Measurements from ENCODE around the gene ANKH.

ANKH gene

DNA sequence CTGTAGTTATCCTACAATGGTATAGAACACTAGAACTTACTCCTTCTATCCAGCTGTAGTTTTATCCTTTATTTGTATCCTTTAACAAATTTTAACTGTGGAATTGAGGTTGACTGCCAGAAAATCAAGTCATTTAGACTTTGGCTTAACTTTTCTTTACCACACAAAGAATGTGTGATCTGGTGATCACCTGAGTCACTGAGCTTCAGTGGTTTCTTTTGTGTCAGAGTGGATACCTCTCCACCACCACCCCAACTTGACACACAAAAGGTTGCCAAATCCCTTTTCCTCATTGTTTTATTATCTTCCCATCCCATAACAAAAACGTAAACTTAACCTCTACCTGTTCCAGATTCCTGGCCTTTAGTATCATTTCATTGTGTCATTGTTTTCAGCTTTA, 201.6 kb downstream of the ANKH start:
- Histone ChIP-seq H3K36me3 (ENCODE audit: control insufficient read depth, low read length) (peaks cover 54% of the 10 kb centered on the region), H4K20me1 (ENCODE audit: control insufficient read depth, insufficient read depth, low read depth, low read length) (peaks cover 53% of the 10 kb centered on the region), H3K9me3 (ENCODE audit: control insufficient read depth, insufficient read depth, low read length) (no peaks in the 10 kb centered on the region), H3K27me3 (ENCODE audit: control insufficient read depth, low read length) (no peaks in the 10 kb centered on the region), H3K4me1 (ENCODE audit: control insufficient read depth, low read length) (peaks cover 97% of the 10 kb centered on the region), H3K79me2 (ENCODE audit: control insufficient read depth, low read length) (peaks cover 100% of the 10 kb centered on the region), H3K27ac (ENCODE audit: low read depth, low read length) (no peak overlapping the region), H3F3A (ENCODE audit: control insufficient read depth, insufficient read depth) (peaks cover 23% of the 10 kb centered on the region; the same call in 1 of the 2 replicates), H3K4me2 (ENCODE audit: low read length) (peak overlapping the region; percentile 92), H3K4me3 (ENCODE audit: low read length) (0 out of 2 replicates have a peak overlapping the region, but pooled peaks have one; percentile 22), H3K9me2 (replicated peaks; ENCODE audit: control insufficient read depth, low read length) (no peaks in the 10 kb centered on the region)
- TF ChIP-seq, protein P1, sequence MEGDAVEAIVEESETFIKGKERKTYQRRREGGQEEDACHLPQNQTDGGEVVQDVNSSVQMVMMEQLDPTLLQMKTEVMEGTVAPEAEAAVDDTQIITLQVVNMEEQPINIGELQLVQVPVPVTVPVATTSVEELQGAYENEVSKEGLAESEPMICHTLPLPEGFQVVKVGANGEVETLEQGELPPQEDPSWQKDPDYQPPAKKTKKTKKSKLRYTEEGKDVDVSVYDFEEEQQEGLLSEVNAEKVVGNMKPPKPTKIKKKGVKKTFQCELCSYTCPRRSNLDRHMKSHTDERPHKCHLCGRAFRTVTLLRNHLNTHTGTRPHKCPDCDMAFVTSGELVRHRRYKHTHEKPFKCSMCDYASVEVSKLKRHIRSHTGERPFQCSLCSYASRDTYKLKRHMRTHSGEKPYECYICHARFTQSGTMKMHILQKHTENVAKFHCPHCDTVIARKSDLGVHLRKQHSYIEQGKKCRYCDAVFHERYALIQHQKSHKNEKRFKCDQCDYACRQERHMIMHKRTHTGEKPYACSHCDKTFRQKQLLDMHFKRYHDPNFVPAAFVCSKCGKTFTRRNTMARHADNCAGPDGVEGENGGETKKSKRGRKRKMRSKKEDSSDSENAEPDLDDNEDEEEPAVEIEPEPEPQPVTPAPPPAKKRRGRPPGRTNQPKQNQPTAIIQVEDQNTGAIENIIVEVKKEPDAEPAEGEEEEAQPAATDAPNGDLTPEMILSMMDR (IDR thresholded peaks at IDR 0.05; ENCODE audit: low read depth, low read length, poor library complexity, severe bottlenecking): no peak
- no peak for TF ChIP-seq EZH2phosphoT487 (IDR thresholded peaks at IDR 0.05; ENCODE audit: borderline replicate concordance, low read length)

DNA sequence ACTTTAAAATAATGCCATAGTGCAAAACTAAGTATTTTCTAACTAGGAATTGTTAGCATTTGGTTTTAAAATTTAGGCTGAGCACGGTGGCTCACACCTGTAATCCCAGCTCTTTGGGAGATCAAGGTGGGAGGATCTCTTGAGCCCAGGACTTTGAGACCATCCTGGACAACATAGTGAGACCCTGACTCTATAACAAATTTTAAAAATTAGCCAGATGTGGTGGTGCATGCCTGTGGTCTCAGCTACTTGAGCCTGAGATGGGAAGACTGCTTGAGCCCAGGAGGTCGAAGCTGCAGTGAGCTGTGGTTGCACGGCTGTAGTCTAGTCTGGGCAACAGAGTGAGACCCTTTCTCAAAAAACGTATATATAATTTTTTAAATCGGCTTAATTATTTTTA, 202.2 kb downstream of the ANKH start:
- Histone ChIP-seq H3K4me1 (ENCODE audit: control insufficient read depth, low read length) (peaks cover 92% of the 10 kb centered on the region), H3K9me2 (replicated peaks; ENCODE audit: control insufficient read depth, low read length) (no peaks in the 10 kb centered on the region), H3K27me3 (ENCODE audit: control insufficient read depth, low read length) (no peaks in the 10 kb centered on the region), H3K4me3 (ENCODE audit: low read length) (peak overlapping the region; percentile 90), H3K79me2 (ENCODE audit: control insufficient read depth, low read length) (peaks cover 99% of the 10 kb centered on the region), H3F3A (ENCODE audit: control insufficient read depth, insufficient read depth) (peaks cover 23% of the 10 kb centered on the region; the same call in 1 of the 2 replicates), H3K9me3 (ENCODE audit: control insufficient read depth, insufficient read depth, low read length) (no peaks in the 10 kb centered on the region), H3K36me3 (ENCODE audit: control insufficient read depth, low read length) (peaks cover 50% of the 10 kb centered on the region), H3K27ac (ENCODE audit: low read depth, low read length) (no peak overlapping the region), H3K4me2 (ENCODE audit: low read length) (peak overlapping the region; percentile 92), H4K20me1 (ENCODE audit: control insufficient read depth, insufficient read depth, low read depth, low read length) (peaks cover 53% of the 10 kb centered on the region)
- TF ChIP-seq EZH2phosphoT487 (IDR thresholded peaks at IDR 0.05; ENCODE audit: borderline replicate concordance, low read length): no peak
- TF ChIP-seq, protein P1 (IDR thresholded peaks at IDR 0.05; ENCODE audit: low read depth, low read length, poor library complexity, severe bottlenecking): no peak

DNA sequence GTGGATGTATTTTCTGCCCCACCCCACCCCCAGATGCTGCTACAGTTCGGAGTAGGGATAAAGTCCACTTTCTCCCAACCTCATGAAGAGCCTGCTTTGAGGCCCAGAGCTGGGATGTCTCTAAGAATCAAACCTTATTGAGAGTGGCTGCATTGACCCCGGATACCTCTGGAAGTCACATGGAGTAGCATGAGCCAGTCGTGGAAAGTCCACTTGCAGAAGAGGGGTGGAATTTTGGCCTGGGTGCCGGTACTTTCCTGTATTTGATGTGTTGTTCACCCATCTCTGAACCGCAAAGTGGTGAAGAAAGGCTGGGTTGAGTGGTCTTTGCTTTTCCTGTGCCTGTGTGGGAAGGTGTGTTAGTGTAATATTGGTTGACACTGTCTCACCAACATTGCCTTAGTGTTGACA, 203.4 kb downstream of the ANKH start:
- H3K9me3 ChIP-seq (ENCODE audit: control insufficient read depth, insufficient read depth, low read length): no peaks in the 10 kb centered on the region
- peak overlapping the region; percentile 92 for H3K4me2 ChIP-seq (ENCODE audit: low read length)
- peak overlapping the region; percentile 90 for H3K4me3 ChIP-seq (ENCODE audit: low read length)
- no peaks in the 10 kb centered on the region for H3K27me3 ChIP-seq (ENCODE audit: control insufficient read depth, low read length)
- peaks cover 53% of the 10 kb centered on the region for H4K20me1 ChIP-seq (ENCODE audit: control insufficient read depth, insufficient read depth, low read depth, low read length)
- H3K4me1 ChIP-seq (ENCODE audit: control insufficient read depth, low read length): peaks cover 89% of the 10 kb centered on the region
- peaks cover 42% of the 10 kb centered on the region for H3K36me3 ChIP-seq (ENCODE audit: control insufficient read depth, low read length)
- no peaks in the 10 kb centered on the region for H3K9me2 ChIP-seq (replicated peaks; ENCODE audit: control insufficient read depth, low read length)
- H3K27ac ChIP-seq (ENCODE audit: low read depth, low read length): no peak overlapping the region
- TF ChIP-seq, protein P1 (IDR thresholded peaks at IDR 0.05; ENCODE audit: low read depth, low read length, poor library complexity, severe bottlenecking): no peak
- TF ChIP-seq EZH2phosphoT487 (IDR thresholded peaks at IDR 0.05; ENCODE audit: borderline replicate concordance, low read length): no peak
- peaks cover 96% of the 10 kb centered on the region for H3K79me2 ChIP-seq (ENCODE audit: control insufficient read depth, low read length)
- peaks cover 23% of the 10 kb centered on the region; the same call in 1 of the 2 replicates for H3F3A ChIP-seq (ENCODE audit: control insufficient read depth, insufficient read depth)

Data from DOHH2 (cell line).